HL-60 (cell line): ENCODE measurements around the gene ANTXR1.

Experiments
- GABPA ChIP-seq: IDR thresholded peaks from 2 replicates; pipeline ENCODE4 v1.6.1; 2012; ENCODE audit warnings: low read depth
- POLR2AphosphoS5 ChIP-seq: IDR thresholded peaks from 2 replicates; pipeline ENCODE4 v1.6.1; 2012; ENCODE audit warnings: low read depth
- REST ChIP-seq: IDR thresholded peaks from 2 replicates; pipeline ENCODE4 v1.6.1; 2012; ENCODE audit warnings: low read depth; ENCODE audit not compliant: insufficient replicate concordance
- TF ChIP-seq, protein P1 (sequence below): IDR thresholded peaks from one replicate; pipeline ENCODE4 v1.5.1; 2011; ENCODE audit warnings: low read length, control low read depth, inconsistent platforms; ENCODE audit not compliant: insufficient read depth

GRCh38 chr2:69034122-69034521, 21.1 kb downstream of the ANTXR1 start:
- TF ChIP-seq, protein P1, sequence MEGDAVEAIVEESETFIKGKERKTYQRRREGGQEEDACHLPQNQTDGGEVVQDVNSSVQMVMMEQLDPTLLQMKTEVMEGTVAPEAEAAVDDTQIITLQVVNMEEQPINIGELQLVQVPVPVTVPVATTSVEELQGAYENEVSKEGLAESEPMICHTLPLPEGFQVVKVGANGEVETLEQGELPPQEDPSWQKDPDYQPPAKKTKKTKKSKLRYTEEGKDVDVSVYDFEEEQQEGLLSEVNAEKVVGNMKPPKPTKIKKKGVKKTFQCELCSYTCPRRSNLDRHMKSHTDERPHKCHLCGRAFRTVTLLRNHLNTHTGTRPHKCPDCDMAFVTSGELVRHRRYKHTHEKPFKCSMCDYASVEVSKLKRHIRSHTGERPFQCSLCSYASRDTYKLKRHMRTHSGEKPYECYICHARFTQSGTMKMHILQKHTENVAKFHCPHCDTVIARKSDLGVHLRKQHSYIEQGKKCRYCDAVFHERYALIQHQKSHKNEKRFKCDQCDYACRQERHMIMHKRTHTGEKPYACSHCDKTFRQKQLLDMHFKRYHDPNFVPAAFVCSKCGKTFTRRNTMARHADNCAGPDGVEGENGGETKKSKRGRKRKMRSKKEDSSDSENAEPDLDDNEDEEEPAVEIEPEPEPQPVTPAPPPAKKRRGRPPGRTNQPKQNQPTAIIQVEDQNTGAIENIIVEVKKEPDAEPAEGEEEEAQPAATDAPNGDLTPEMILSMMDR: no peak
- TF ChIP-seq REST (no peak), POLR2AphosphoS5 (no peak), GABPA (no peak)
